GM12878 (cell line): Measurements from ENCODE around the gene SF3B5. TPM values are rescaled to one million over a fixed set of nuclear protein-coding genes. Genes with fewer than 3 reads are reported as not detected.

Experiments used
- ASH2L ChIP-seq: fragments of 300-600, 200-600 bp; sonication (generic); IDR thresholded peaks from 2 replicates; pipeline ENCODE4 v1.6.1; 2017; ENCODE audit warnings: low read depth, mild to moderate bottlenecking, borderline replicate concordance
- BMI1 ChIP-seq: fragments of 450-650 bp; IDR thresholded peaks from 2 replicates; pipeline ENCODE4 v1.6.1; 2016; ENCODE audit warnings: mild to moderate bottlenecking, moderate library complexity, borderline replicate concordance
- ETV6 ChIP-seq, 2 experiments: fragments of 450-650 bp in 1 of 2; IDR thresholded peaks in 1 of 2; conservative IDR thresholded peaks in 1 of 2; 2 replicates each; pipeline ENCODE4 v1.6.1; 2014; ENCODE audit warnings: antibody characterized with exemption in 1 of 2, borderline replicate concordance in 1 of 2, low read depth in 1 of 2, mild to moderate bottlenecking in 1 of 2, moderate library complexity in 1 of 2
- IKZF2 ChIP-seq, 2 experiments: fragments of 450-650 bp; IDR thresholded peaks; 2 replicates each; pipeline ENCODE4 v1.6.1; 2017; ENCODE audit warnings: mild to moderate bottlenecking in 2 of 2, moderate library complexity in 2 of 2
- IRF5 ChIP-seq: fragments of 450-650 bp; IDR thresholded peaks from 2 replicates; pipeline ENCODE4 v1.6.1; 2017; ENCODE audit warnings: borderline replicate concordance
- KDM1A ChIP-seq: fragments of 200-600 bp; sonication (generic); IDR thresholded peaks from 2 replicates; pipeline ENCODE4 v1.6.1; 2016; ENCODE audit warnings: borderline replicate concordance
- MAX ChIP-seq: IDR thresholded peaks from 2 replicates; pipeline ENCODE4 v1.6.1; 2012; ENCODE audit warnings: low read depth, low read length, improper control_type of control experiment
- MEF2A ChIP-seq: IDR thresholded peaks from 2 replicates; pipeline ENCODE4 v1.6.1; 2011; ENCODE audit warnings: low read depth, mild to moderate bottlenecking, low read length, moderate library complexity; ENCODE audit not compliant: insufficient read depth
- PAX8 ChIP-seq: fragments of 450-650 bp; IDR thresholded peaks from 2 replicates; pipeline ENCODE4 v1.6.1; 2017; ENCODE audit warnings: mild to moderate bottlenecking, moderate library complexity
- RFX5 ChIP-seq: IDR thresholded peaks from 2 replicates; pipeline ENCODE4 v1.6.1; 2011; ENCODE audit warnings: low read depth, low read length, improper control_type of control experiment
- SRF ChIP-seq, 2 experiments: IDR thresholded peaks; 2 replicates each; pipeline ENCODE4 v1.6.1; 2011; ENCODE audit warnings: low read depth in 2 of 2, low read length in 2 of 2, mild to moderate bottlenecking in 1 of 2, moderate library complexity in 1 of 2
- STAT1 ChIP-seq: fragments of 450-650 bp; conservative IDR thresholded peaks from 2 replicates; pipeline ENCODE4 v1.6.1; 2014; ENCODE audit warnings: antibody characterized with exemption, mild to moderate bottlenecking
- TCF7 ChIP-seq: IDR thresholded peaks from 2 replicates; pipeline ENCODE4 v1.6.1; 2014; ENCODE audit warnings: antibody characterized with exemption, borderline replicate concordance
- ZSCAN29 ChIP-seq: fragments of 450-650 bp; IDR thresholded peaks from 2 replicates; pipeline ENCODE4 v1.6.1; 2017; ENCODE audit warnings: mild to moderate bottlenecking, moderate library complexity
- polyA plus RNA-seq, 11 experiments: library from polyadenylated mRNA; depleted of rRNA in 4 of 11; unstranded in 6 of 11; stranded (reverse) in 5 of 11; fragments of >200 nt; fragmentation: Nextera tagmentation in 4 of 11; fragmentation: Illumina TruSeq in 1 of 11; extraction: Ambion mirVana in 4 of 11; extraction: Trizol in 1 of 11; gene quantifications; 1 replicate in 1 of 11; 2 replicates in 10 of 11; pipeline versions ENCODE4 v1.2.1 to v1.2.3, GENCODE V29; 2011 to 2016; ENCODE audit warnings: inconsistent platforms in 2 of 11, missing spikeins in 2 of 11, low read depth in 1 of 11
- total RNA-seq, 4 experiments: library from RNA; depleted of rRNA in 3 of 4; stranded (reverse); fragments of >200 nt in 3 of 4; fragmentation: Illumina TruSeq in 1 of 4; extraction: Trizol in 1 of 4; gene quantifications; 2 replicates each; pipeline versions ENCODE4 v1.2.1 to v1.2.3, GENCODE V29; 2013 to 2021
- TF ChIP-seq, protein P1 (sequence below): fragments of 450-650 bp; formaldehyde crosslinking; IDR thresholded peaks from 2 replicates; pipeline ENCODE4 v1.5.0; 2022; ENCODE audit warnings: mild to moderate bottlenecking, missing genetic modification characterization
- TF ChIP-seq, protein P2 (sequence below): IDR thresholded peaks from 2 replicates; pipeline ENCODE4 v1.6.1; 2011; ENCODE audit warnings: borderline replicate concordance, low read depth, mild to moderate bottlenecking, moderate library complexity, low read length; ENCODE audit not compliant: insufficient read depth, poor library complexity, severe bottlenecking
- TF ChIP-seq, protein P3 (sequence below): fragments of 450-650 bp; IDR thresholded peaks from 2 replicates; pipeline ENCODE4 v1.6.1; 2018; ENCODE audit warnings: borderline replicate concordance, mild to moderate bottlenecking; ENCODE audit not compliant: partially characterized antibody
- TF ChIP-seq, protein P4 (sequence below): IDR thresholded peaks from 2 replicates; pipeline ENCODE4 v1.6.1; 2011; ENCODE audit warnings: mild to moderate bottlenecking, low read depth, low read length, moderate library complexity; ENCODE audit not compliant: insufficient replicate concordance

Gene SF3B5
- total and polyA plus RNA-seq, 10 of the 15 experiments (the other 5 are each of a cell fraction or from before 2014, with no cell fraction given): 220 to 864 (median 341) TPM

- TF ChIP-seq, protein P1, sequence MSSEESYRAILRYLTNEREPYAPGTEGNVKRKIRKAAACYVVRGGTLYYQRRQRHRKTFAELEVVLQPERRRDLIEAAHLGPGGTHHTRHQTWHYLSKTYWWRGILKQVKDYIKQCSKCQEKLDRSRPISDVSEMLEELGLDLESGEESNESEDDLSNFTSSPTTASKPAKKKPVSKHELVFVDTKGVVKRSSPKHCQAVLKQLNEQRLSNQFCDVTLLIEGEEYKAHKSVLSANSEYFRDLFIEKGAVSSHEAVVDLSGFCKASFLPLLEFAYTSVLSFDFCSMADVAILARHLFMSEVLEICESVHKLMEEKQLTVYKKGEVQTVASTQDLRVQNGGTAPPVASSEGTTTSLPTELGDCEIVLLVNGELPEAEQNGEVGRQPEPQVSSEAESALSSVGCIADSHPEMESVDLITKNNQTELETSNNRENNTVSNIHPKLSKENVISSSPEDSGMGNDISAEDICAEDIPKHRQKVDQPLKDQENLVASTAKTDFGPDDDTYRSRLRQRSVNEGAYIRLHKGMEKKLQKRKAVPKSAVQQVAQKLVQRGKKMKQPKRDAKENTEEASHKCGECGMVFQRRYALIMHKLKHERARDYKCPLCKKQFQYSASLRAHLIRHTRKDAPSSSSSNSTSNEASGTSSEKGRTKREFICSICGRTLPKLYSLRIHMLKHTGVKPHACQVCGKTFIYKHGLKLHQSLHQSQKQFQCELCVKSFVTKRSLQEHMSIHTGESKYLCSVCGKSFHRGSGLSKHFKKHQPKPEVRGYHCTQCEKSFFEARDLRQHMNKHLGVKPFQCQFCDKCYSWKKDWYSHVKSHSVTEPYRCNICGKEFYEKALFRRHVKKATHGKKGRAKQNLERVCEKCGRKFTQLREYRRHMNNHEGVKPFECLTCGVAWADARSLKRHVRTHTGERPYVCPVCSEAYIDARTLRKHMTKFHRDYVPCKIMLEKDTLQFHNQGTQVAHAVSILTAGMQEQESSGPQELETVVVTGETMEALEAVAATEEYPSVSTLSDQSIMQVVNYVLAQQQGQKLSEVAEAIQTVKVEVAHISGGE (CRISPR knock-in tag): no peak
- TF ChIP-seq SRF (IDR thresholded peaks at IDR 0.05; ENCODE audit: low read depth in 2 of 2, low read length in 2 of 2) (peak in 1 of 2 experiments; percentile 79; a peak in 2 of 4 replicates), STAT1 (no peak), ZSCAN29 (no peak), IKZF2 (IDR thresholded peaks at IDR 0.05) (peak; percentile 16 to 24; a peak in 1 of 4 replicates), RFX5 (peak; percentile 77), BMI1 (peak; percentile 96), TCF7 (no peak), MEF2A (no peak), IRF5 (no peak), MAX (no peak; the same call in 1 of the 2 replicates), ETV6 (conservative IDR thresholded peaks at IDR 0.05 in 1 of 2, IDR thresholded peaks at IDR 0.05 in 1 of 2; ENCODE audit: borderline replicate concordance in 1 of 2, low read depth in 1 of 2) (no peak), PAX8 (no peak), KDM1A (no peak), ASH2L (peak; percentile 95)
- TF ChIP-seq, protein P2, sequence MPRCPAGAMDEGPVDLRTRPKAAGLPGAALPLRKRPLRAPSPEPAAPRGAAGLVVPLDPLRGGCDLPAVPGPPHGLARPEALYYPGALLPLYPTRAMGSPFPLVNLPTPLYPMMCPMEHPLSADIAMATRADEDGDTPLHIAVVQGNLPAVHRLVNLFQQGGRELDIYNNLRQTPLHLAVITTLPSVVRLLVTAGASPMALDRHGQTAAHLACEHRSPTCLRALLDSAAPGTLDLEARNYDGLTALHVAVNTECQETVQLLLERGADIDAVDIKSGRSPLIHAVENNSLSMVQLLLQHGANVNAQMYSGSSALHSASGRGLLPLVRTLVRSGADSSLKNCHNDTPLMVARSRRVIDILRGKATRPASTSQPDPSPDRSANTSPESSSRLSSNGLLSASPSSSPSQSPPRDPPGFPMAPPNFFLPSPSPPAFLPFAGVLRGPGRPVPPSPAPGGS: no peak
- TF ChIP-seq, protein P3, sequence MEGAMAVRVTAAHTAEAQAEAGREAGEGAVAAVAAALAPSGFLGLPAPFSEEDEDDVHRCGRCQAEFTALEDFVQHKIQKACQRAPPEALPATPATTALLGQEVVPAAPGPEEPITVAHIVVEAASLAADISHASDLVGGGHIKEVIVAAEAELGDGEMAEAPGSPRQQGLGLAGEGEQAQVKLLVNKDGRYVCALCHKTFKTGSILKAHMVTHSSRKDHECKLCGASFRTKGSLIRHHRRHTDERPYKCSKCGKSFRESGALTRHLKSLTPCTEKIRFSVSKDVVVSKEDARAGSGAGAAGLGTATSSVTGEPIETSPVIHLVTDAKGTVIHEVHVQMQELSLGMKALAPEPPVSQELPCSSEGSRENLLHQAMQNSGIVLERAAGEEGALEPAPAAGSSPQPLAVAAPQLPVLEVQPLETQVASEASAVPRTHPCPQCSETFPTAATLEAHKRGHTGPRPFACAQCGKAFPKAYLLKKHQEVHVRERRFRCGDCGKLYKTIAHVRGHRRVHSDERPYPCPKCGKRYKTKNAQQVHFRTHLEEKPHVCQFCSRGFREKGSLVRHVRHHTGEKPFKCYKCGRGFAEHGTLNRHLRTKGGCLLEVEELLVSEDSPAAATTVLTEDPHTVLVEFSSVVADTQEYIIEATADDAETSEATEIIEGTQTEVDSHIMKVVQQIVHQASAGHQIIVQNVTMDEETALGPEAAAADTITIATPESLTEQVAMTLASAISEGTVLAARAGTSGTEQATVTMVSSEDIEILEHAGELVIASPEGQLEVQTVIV: peak; percentile 95
- TF ChIP-seq, protein P4, sequence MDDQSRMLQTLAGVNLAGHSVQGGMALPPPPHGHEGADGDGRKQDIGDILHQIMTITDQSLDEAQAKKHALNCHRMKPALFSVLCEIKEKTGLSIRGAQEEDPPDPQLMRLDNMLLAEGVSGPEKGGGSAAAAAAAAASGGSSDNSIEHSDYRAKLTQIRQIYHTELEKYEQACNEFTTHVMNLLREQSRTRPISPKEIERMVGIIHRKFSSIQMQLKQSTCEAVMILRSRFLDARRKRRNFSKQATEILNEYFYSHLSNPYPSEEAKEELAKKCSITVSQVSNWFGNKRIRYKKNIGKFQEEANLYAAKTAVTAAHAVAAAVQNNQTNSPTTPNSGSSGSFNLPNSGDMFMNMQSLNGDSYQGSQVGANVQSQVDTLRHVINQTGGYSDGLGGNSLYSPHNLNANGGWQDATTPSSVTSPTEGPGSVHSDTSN: no peak
These were observed at the start of gene SF3B5 (continued) for GRCh38 chr6:144095134-144096002.
